ENCODE data around the gene ZCCHC4. TPM values are rescaled to one million over a fixed set of nuclear protein-coding genes. Genes with fewer than 3 reads are reported as not detected.

ZCCHC4 gene
- total RNA-seq, 2 donors from 2014 or later = 8.1 to 14.1 TPM

DNA sequence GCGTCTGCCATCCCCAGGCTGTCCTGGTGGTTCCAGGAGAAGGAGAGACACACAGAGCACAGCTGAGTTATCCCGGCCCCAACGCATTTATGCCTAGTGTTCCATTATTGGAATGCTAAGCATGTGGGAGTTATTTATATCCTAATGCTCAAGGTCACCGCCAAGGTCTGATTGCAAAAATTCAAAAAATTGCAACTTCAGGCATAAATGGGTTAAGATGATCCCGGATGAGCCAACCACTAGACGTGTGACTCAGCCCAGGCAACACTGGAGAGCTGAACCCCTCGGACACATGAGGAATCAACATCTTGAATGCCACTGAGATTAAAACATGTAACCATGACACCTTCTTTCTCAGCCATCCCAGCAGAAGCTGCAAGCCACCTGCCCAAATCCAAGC lies 3.8 kb upstream of the ZCCHC4 start:
- no peak overlapping the region for H3K27ac ChIP-seq
- H3K27me3 ChIP-seq (replicated peaks; ENCODE audit: insufficient read depth) = no peaks in the 10 kb centered on the region
- no peak overlapping the region for H3K4me3 ChIP-seq
- peaks cover 3 to 9% of the 10 kb centered on the region in 2 donors for H3K4me1 ChIP-seq (ENCODE audit: control insufficient read depth in 1 of 2, low read depth in 2 of 2)
- H3K36me3 ChIP-seq = no peaks in the 10 kb centered on the region
- no peaks in the 10 kb centered on the region for H3K9me3 ChIP-seq
- ATAC-seq (ENCODE audit: insufficient number of reproducible peaks, low FRiP score, low read depth) = no peak
- TF ChIP-seq, protein P1, sequence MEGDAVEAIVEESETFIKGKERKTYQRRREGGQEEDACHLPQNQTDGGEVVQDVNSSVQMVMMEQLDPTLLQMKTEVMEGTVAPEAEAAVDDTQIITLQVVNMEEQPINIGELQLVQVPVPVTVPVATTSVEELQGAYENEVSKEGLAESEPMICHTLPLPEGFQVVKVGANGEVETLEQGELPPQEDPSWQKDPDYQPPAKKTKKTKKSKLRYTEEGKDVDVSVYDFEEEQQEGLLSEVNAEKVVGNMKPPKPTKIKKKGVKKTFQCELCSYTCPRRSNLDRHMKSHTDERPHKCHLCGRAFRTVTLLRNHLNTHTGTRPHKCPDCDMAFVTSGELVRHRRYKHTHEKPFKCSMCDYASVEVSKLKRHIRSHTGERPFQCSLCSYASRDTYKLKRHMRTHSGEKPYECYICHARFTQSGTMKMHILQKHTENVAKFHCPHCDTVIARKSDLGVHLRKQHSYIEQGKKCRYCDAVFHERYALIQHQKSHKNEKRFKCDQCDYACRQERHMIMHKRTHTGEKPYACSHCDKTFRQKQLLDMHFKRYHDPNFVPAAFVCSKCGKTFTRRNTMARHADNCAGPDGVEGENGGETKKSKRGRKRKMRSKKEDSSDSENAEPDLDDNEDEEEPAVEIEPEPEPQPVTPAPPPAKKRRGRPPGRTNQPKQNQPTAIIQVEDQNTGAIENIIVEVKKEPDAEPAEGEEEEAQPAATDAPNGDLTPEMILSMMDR (IDR thresholded peaks at IDR 0.05) = no peak
- no peak for DNase-seq (ENCODE audit: low spot score)

DNA sequence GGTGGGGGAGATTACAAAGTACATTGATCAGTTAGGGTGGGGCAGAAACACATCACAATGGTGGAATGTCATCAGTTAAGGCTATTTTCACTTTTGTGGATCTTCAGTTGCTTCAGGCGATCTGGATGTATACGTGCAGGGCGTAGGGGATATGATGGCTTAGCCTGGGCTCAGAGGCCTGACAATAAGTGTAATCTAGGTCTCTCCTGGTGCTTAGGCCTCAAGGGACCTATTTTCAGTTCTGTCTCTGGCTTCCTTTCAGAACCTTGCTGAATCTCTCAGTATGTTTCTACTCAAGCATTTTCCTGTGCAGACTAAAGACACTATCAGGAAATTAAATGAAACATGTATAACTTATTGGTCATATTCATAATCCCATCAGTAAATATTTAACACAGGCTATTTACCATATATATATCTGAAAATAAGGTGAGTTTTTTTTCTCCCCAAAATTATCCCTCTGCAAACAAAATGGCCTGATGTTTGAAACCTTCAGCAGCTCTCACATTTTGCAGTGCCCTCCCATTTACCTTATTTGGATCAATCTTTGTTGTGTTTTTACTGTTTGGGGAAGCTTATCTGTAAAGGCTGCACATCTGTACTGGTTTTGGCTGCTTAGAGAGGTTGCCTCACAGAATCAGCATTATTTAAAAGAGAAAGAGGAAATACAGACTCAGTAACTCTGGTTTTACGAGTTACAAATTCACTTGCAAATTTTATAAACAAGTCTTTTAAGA lies 2.3 kb upstream of the ZCCHC4 start:
- no peak for ATAC-seq (ENCODE audit: insufficient number of reproducible peaks, low FRiP score, low read depth)
- Histone ChIP-seq H3K4me1 (ENCODE audit: control insufficient read depth in 1 of 2, low read depth in 2 of 2) (peaks cover 3 to 10% of the 10 kb centered on the region in 2 donors), H3K27me3 (replicated peaks; ENCODE audit: insufficient read depth) (no peaks in the 10 kb centered on the region), H3K9me3 (no peaks in the 10 kb centered on the region), H3K27ac (no peak overlapping the region), H3K4me3 (no peak overlapping the region), H3K36me3 (no peaks in the 10 kb centered on the region)
- TF ChIP-seq, protein P1 (IDR thresholded peaks at IDR 0.05) = no peak
- DNase-seq (ENCODE audit: low spot score) = no peak

DNA sequence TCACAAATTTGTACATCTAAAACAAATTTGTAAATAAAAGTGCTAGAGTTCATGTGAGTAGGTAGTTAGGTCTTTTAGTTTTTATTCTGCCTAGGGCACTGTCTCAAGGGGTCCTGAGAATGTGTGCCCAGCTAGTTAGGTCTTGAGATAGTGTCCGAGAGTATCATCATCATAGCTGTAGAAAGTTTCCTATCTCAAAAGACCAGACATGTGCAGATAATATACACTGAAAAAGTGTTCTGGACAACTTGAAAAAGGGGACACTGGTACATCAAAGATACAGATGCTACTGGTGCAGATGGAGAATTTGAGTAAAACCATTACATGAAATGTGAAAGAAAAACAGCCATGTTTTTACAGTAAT lies 1.8 kb upstream of the ZCCHC4 start:
- H3K27me3 ChIP-seq (replicated peaks; ENCODE audit: insufficient read depth) = no peaks in the 10 kb centered on the region
- no peak for ATAC-seq (ENCODE audit: insufficient number of reproducible peaks, low FRiP score, low read depth)
- no peak overlapping the region for H3K27ac ChIP-seq
- peaks cover 3 to 10% of the 10 kb centered on the region in 2 donors for H3K4me1 ChIP-seq (ENCODE audit: control insufficient read depth in 1 of 2, low read depth in 2 of 2)
- H3K4me3 ChIP-seq = no peak overlapping the region
- TF ChIP-seq, protein P1 (IDR thresholded peaks at IDR 0.05) = no peak
- H3K36me3 ChIP-seq = no peaks in the 10 kb centered on the region
- no peak for DNase-seq (ENCODE audit: low spot score)
- no peaks in the 10 kb centered on the region for H3K9me3 ChIP-seq

DNA sequence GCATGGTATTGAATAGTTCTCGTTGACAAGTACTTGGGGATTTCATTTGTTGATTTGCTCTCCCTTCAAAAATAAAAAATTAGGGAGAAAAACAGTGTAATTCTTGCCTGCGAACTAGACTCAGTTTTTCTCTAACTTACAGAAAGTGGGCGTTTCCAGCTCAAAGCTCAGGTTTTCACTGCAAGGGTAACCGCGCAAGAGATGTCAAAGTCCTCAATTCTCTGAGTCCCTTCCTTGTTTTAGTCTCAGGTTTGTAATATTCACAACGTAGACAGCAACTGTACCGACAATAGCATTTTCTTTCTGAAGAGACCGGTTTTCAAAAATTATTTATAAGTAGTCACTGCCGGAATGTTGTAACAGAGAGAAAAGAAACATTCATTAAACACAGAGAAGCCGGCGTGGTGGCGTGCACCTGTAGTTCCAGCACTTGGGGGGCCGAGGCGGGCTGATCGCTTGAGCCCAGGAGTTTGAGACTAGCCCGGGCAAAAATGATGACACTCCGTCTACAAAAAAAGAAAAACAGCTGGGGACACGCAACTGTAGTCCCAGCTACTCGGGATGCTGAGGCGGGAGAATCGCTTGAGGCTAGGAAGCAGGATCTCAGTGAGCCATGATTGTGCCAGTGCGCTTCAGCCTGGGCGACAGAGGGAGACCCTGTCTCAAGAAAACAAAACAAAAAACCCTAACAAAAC lies 774 bp downstream of the ZCCHC4 start:
- TF ChIP-seq, protein P1 (IDR thresholded peaks at IDR 0.05) = no peak
- H3K27me3 ChIP-seq (replicated peaks; ENCODE audit: insufficient read depth) = no peaks in the 10 kb centered on the region
- no peak for ATAC-seq (ENCODE audit: insufficient number of reproducible peaks, low FRiP score, low read depth)

DNA sequence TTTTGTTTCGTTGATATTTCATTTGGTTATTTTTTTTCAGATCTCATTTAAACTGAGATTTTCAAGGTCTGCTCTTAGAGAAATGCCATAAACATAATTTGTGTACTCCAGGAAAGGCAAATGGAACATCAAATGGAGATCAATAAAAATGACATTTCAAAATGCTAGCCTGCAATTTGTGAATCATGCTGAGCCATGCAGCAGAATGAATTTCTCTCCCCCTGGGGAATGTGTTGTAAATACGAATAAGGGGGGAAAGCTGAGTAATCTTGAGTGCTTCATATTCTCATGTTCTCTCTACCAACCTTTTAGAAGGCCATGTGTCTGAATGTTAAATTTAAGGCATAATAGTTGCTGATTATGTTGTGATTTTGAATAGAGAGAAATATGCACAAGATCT lies 7.8 kb downstream of the ZCCHC4 start:
- H3K4me1 ChIP-seq (ENCODE audit: control insufficient read depth in 1 of 2, low read depth in 2 of 2) = no peaks in the 10 kb centered on the region
- DNase-seq (ENCODE audit: low spot score) = no peak
- H3K9me3 ChIP-seq = no peaks in the 10 kb centered on the region
- H3K27ac ChIP-seq = no peak overlapping the region
- no peak for ATAC-seq (ENCODE audit: insufficient number of reproducible peaks, low FRiP score, low read depth)
- no peaks in the 10 kb centered on the region for H3K27me3 ChIP-seq (replicated peaks; ENCODE audit: insufficient read depth)
- H3K36me3 ChIP-seq = peaks cover 5% of the 10 kb centered on the region
- TF ChIP-seq, protein P1 (IDR thresholded peaks at IDR 0.05) = no peak
- H3K4me3 ChIP-seq = no peak overlapping the region

More for the DNA sequence above, 774 bp downstream of the ZCCHC4 start:
- Histone ChIP-seq H3K36me3 (no peaks in the 10 kb centered on the region), H3K4me1 (ENCODE audit: control insufficient read depth in 1 of 2, low read depth in 2 of 2) (peaks cover 3 to 10% of the 10 kb centered on the region in 2 donors), H3K9me3 (no peaks in the 10 kb centered on the region), H3K27ac (peak overlapping the region; percentile 38 to 50), H3K4me3 (peak overlapping the region; percentile 84)
- no peak for DNase-seq (ENCODE audit: low spot score)
